Measurements from ENCODE around the gene HPS1. TPM values are rescaled to one million over a fixed set of nuclear protein-coding genes. Genes with fewer than 3 reads are reported as not detected.

HPS1 gene
- total RNA-seq, 1 donor, result 42.3 TPM

DNA sequence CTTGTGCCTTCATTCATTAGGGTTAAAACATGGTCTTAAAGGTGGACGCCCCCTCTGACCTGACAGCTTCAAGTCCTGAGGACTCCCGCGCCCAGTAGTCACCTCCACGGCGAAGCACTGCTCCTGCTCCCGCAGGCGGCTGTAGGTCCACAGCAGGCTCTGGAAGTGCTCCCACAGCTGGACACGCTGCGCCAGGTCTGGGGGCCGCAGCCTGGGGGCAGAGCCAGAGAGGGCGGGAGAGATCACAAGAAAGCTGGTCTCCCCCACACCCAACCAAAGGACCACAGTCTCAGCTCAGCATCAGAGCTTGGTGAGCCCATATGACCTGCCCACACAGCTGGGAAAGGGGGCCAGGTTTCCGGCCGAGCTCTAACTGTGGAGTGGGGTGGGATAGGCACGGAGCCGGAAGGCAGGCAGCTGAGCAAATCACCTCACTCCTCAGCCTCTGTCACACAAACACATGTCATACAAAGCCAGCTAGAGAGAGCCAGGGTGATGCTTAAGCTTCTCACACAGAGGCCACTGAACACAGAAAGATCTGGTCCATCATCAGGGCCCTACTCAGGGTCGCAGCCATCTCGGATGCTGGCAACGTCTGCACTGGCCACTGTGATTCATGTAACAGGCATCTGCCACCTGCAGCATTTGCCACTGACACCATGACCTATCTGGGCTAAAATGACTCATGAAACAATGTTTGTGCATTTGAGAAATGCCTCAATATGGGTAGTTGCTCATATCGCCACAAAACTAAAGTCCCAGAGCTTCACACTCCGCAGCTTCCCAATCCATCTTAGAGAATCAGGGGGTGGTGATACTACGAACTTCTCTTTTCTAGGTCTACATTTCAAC lies 12.6 kb downstream of the HPS1 start:
- DNase-seq (ENCODE audit: low read depth), result no peak
- no peak overlapping the region for H3K4me3 ChIP-seq (ENCODE audit: low read depth, low read length)
- TF ChIP-seq, protein P1, sequence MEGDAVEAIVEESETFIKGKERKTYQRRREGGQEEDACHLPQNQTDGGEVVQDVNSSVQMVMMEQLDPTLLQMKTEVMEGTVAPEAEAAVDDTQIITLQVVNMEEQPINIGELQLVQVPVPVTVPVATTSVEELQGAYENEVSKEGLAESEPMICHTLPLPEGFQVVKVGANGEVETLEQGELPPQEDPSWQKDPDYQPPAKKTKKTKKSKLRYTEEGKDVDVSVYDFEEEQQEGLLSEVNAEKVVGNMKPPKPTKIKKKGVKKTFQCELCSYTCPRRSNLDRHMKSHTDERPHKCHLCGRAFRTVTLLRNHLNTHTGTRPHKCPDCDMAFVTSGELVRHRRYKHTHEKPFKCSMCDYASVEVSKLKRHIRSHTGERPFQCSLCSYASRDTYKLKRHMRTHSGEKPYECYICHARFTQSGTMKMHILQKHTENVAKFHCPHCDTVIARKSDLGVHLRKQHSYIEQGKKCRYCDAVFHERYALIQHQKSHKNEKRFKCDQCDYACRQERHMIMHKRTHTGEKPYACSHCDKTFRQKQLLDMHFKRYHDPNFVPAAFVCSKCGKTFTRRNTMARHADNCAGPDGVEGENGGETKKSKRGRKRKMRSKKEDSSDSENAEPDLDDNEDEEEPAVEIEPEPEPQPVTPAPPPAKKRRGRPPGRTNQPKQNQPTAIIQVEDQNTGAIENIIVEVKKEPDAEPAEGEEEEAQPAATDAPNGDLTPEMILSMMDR (IDR thresholded peaks at IDR 0.05; ENCODE audit: insufficient read depth, low read length), result no peak

DNA sequence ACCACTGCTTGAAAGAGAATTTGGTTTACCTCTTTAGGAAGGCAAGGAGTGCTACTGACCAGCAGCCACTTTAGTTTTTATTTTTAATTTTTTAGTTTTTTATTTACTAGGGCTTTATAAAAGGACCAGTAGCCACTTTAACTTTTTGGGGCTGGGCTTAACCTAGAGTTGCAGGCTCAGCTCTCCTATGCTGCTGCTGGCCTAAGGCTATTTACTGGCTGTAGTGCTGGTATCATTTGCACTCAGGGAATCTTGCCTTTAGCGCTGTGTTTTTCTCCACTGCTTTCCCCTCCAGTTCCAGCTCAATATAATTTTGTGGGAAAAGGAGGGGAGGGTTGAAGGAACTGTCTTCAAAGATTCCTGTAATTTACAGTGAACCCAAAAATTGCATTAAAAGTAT lies 13.4 kb downstream of the HPS1 start:
- no peak for DNase-seq (ENCODE audit: low read depth)
- TF ChIP-seq, protein P1 (IDR thresholded peaks at IDR 0.05; ENCODE audit: insufficient read depth, low read length), result no peak

DNA sequence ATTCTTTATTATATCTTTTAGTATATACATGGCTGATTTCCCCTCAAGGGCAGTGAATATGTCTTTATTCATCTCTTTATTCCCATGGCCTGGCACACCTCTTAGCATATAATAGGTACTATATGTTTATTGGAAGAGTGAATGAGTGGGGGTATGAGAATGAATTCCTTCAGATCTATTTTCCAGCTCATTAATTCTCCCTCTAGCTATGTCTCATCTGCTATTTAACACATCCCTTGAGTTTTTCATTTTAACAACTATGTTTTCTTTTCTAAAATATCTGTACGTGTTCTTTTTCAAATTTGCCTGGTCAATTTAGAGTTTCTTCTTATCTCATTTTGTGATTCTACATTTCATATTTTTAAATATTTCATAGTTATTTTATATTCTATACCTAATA lies 14.4 kb downstream of the HPS1 start:
- H3K4me3 ChIP-seq (ENCODE audit: low read depth, low read length), result no peak overlapping the region
- TF ChIP-seq, protein P1 (IDR thresholded peaks at IDR 0.05; ENCODE audit: insufficient read depth, low read length), result no peak
- DNase-seq (ENCODE audit: low read depth), result no peak

More for the DNA sequence above, 13.4 kb downstream of the HPS1 start:
- no peak overlapping the region for H3K4me3 ChIP-seq (ENCODE audit: low read depth, low read length)

DNA sequence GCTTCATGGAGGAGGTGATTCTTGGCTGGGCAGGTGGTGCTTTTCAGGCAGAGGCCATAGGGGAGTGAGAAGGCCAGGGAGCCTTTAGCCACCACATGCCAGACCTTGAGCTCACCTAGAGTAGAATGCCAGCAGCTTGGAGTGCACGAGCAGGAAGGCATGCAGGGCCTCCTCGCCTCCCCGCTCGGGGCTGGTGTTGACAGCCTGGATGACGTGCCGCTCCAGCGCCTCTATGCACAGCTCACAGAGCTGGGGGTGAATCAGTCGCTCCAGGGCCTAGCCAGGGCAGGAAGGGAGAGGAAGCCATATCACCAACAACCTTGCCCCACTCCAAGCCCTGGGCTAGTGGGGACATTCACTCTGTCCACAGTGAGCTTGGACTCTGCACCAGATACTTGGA lies 15.7 kb downstream of the HPS1 start:
- no peak overlapping the region for H3K4me3 ChIP-seq (ENCODE audit: low read depth, low read length)
- DNase-seq (ENCODE audit: low read depth), result no peak
- TF ChIP-seq, protein P1 (IDR thresholded peaks at IDR 0.05; ENCODE audit: insufficient read depth, low read length), result no peak

DNA sequence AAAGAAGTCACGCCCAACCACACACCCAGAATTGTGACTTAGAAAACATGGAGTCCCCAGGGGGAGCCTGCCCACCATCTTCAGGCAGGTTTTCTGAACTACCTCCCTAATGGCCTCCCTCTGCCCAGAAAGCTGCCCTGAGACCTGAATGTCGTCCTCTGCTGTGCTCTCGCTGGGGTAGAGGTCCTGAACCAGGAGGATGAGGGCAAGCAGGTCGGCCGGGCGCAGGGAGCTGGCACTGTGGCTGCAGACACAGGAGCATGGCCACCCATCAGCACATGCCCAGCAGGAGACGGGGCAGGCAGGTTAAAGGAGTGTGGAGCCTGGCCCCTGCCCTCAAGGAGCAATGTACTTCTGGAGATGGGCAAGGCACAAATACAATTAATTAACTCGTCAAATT lies 16.3 kb downstream of the HPS1 start:
- DNase-seq (ENCODE audit: low read depth), result no peak
- no peak overlapping the region for H3K4me3 ChIP-seq (ENCODE audit: low read depth, low read length)
- TF ChIP-seq, protein P1 (IDR thresholded peaks at IDR 0.05; ENCODE audit: insufficient read depth, low read length), result no peak

DNA sequence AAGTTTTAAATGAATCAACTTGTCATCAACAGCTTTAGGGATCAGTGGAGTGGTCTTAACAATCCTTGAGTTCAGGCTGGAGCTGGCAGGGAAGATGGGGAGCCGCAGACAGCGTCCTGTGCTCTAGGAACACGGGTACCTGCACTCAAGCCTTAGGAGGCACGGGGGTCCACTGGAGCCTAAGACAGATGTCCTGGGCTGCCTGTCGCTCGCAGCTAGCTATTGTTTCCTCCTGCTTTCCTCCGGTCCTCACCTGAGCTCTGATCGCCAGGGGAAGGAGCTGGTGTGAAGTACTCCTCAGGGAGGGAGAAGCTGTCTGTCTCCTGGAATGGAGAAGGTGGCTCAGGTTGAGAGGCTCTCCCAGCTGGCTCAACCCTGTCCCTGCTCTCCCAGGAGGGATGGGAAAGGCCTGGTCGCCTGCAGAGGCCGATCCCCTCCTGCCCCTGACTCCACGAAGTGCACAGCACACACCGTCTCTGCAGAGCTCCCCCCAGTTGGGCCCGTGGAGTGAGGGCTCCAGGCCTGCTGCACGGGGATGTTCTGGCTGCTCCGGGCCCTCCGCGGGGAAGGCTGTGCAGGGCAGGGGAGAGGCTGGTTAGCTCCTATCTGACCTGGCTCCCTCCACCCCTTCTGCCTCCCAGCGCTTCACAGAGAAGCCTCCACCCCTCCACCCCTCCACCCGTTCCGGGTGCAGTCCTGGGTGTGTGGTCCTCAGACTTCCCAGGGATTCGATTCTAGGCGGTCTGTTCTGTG lies 17.2 kb downstream of the HPS1 start:
- no peak for DNase-seq (ENCODE audit: low read depth)
- no peak overlapping the region for H3K4me3 ChIP-seq (ENCODE audit: low read depth, low read length)
- TF ChIP-seq, protein P1 (IDR thresholded peaks at IDR 0.05; ENCODE audit: insufficient read depth, low read length), result no peak
